ENCODE results near the gene ODR4. TPM values are rescaled to one million over a fixed set of nuclear protein-coding genes. Genes with fewer than 3 reads are reported as not detected.

ODR4 gene
- polyA plus RNA-seq, 1 donor from 2014 or later: 32.6 TPM

DNA sequence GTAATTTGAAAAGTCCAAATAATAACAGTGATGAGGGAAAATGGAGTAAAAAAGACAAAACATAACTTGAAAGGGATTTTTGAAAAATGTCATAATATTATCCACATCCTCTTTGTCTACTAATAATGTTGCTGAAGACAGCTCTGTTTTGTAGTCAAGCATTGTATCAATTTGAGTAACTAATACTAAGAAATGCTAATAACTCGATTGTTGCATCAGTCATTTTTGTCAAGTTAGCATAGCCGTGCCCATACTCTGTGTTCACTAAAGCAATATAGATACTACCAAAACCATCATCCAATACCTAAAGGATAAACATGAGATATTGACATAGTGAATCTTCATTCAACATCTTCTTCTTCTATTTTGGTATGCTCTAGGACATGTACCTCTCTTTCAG lies 68.0 kb downstream of the ODR4 start:
- Histone ChIP-seq H3K79me2 (replicated peaks; ENCODE audit: insufficient read depth, low read length) (no peaks in the 10 kb centered on the region), H3F3A (ENCODE audit: insufficient read depth, low read length, poor library complexity, severe bottlenecking) (no peaks in the 10 kb centered on the region), H3K9me3 (ENCODE audit: low read length) (no peaks in the 10 kb centered on the region), H3K9ac (ENCODE audit: low read length) (no peak overlapping the region), H3K4me2 (ENCODE audit: low read length) (no peak overlapping the region), H4K20me1 (ENCODE audit: insufficient read depth) (no peaks in the 10 kb centered on the region), H3K27ac (ENCODE audit: low read length) (no peak overlapping the region), H3K9me2 (ENCODE audit: insufficient read depth, low read length) (no peaks in the 10 kb centered on the region), H2AFZ (ENCODE audit: low read depth, low read length) (no peak overlapping the region), H3K27me3 (ENCODE audit: insufficient read depth, low read depth, low read length) (no peaks in the 10 kb centered on the region), H3K36me3 (ENCODE audit: insufficient read depth, low read length) (no peaks in the 10 kb centered on the region), H3K4me3 (ENCODE audit: low read length) (no peak overlapping the region)
- TF ChIP-seq, protein P1, sequence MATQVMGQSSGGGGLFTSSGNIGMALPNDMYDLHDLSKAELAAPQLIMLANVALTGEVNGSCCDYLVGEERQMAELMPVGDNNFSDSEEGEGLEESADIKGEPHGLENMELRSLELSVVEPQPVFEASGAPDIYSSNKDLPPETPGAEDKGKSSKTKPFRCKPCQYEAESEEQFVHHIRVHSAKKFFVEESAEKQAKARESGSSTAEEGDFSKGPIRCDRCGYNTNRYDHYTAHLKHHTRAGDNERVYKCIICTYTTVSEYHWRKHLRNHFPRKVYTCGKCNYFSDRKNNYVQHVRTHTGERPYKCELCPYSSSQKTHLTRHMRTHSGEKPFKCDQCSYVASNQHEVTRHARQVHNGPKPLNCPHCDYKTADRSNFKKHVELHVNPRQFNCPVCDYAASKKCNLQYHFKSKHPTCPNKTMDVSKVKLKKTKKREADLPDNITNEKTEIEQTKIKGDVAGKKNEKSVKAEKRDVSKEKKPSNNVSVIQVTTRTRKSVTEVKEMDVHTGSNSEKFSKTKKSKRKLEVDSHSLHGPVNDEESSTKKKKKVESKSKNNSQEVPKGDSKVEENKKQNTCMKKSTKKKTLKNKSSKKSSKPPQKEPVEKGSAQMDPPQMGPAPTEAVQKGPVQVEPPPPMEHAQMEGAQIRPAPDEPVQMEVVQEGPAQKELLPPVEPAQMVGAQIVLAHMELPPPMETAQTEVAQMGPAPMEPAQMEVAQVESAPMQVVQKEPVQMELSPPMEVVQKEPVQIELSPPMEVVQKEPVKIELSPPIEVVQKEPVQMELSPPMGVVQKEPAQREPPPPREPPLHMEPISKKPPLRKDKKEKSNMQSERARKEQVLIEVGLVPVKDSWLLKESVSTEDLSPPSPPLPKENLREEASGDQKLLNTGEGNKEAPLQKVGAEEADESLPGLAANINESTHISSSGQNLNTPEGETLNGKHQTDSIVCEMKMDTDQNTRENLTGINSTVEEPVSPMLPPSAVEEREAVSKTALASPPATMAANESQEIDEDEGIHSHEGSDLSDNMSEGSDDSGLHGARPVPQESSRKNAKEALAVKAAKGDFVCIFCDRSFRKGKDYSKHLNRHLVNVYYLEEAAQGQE (IDR thresholded peaks at IDR 0.05; ENCODE audit: borderline replicate concordance): no peak
- TF ChIP-seq POLR2AphosphoS5 (IDR thresholded peaks at IDR 0.05) (no peak), SMC3 (conservative IDR thresholded peaks at IDR 0.05; ENCODE audit: poor library complexity) (no peak), RAD21 (conservative IDR thresholded peaks at IDR 0.05) (no peak), MXI1 (conservative IDR thresholded peaks at IDR 0.05; ENCODE audit: poor library complexity, severe bottlenecking) (no peak), CTCF (IDR thresholded peaks at IDR 0.05; ENCODE audit: poor library complexity, severe bottlenecking) (no peak), TAF1 (IDR thresholded peaks at IDR 0.05; ENCODE audit: low read depth) (no peak), EP300 (conservative IDR thresholded peaks at IDR 0.05; ENCODE audit: poor library complexity, severe bottlenecking) (no peak), EZH2 (IDR thresholded peaks at IDR 0.05; ENCODE audit: borderline replicate concordance, insufficient read depth, low read length, poor library complexity, severe bottlenecking) (no peak)

- no peak overlapping the region for H2AFZ ChIP-seq (ENCODE audit: low read depth, low read length)
- no peaks in the 10 kb centered on the region for H3K9me2 ChIP-seq (ENCODE audit: insufficient read depth, low read length)
- no peaks in the 10 kb centered on the region for H3K36me3 ChIP-seq (ENCODE audit: insufficient read depth, low read length)
- no peaks in the 10 kb centered on the region for H3K79me2 ChIP-seq (replicated peaks; ENCODE audit: insufficient read depth, low read length)
- no peak for TF ChIP-seq POLR2AphosphoS5 (IDR thresholded peaks at IDR 0.05)
- TF ChIP-seq EP300 (conservative IDR thresholded peaks at IDR 0.05; ENCODE audit: poor library complexity, severe bottlenecking): no peak
- TF ChIP-seq, protein P1 (IDR thresholded peaks at IDR 0.05; ENCODE audit: borderline replicate concordance): no peak
- TF ChIP-seq TAF1 (IDR thresholded peaks at IDR 0.05; ENCODE audit: low read depth): no peak
- no peak for TF ChIP-seq RAD21 (conservative IDR thresholded peaks at IDR 0.05)
- no peak for TF ChIP-seq SMC3 (conservative IDR thresholded peaks at IDR 0.05; ENCODE audit: poor library complexity)
- TF ChIP-seq CTCF (IDR thresholded peaks at IDR 0.05; ENCODE audit: poor library complexity, severe bottlenecking): no peak
- no peak for TF ChIP-seq MXI1 (conservative IDR thresholded peaks at IDR 0.05; ENCODE audit: poor library complexity, severe bottlenecking)
- no peak for TF ChIP-seq EZH2 (IDR thresholded peaks at IDR 0.05; ENCODE audit: borderline replicate concordance, insufficient read depth, low read length, poor library complexity, severe bottlenecking)
- H3K27ac ChIP-seq (ENCODE audit: low read length): no peak overlapping the region
- no peak overlapping the region for H3K9ac ChIP-seq (ENCODE audit: low read length)
- no peak overlapping the region for H3K4me2 ChIP-seq (ENCODE audit: low read length)
- no peaks in the 10 kb centered on the region for H3K9me3 ChIP-seq (ENCODE audit: low read length)
- no peak overlapping the region for H3K4me3 ChIP-seq (ENCODE audit: low read length)
- no peaks in the 10 kb centered on the region for H4K20me1 ChIP-seq (ENCODE audit: insufficient read depth)
- no peaks in the 10 kb centered on the region for H3F3A ChIP-seq (ENCODE audit: insufficient read depth, low read length, poor library complexity, severe bottlenecking)
- no peaks in the 10 kb centered on the region for H3K27me3 ChIP-seq (ENCODE audit: insufficient read depth, low read depth, low read length)
Measured at GRCh38 chr1:186446152-186446551, 70.5 kb downstream of the ODR4 start.

All from neural cell (in vitro differentiated cells).